Measurements from ENCODE around the gene MAGED2.

The MAGED2 gene

GRCh38 chrX:54865208-54865607 lies 57.7 kb downstream of the MAGED2 start:
- Histone ChIP-seq H3K9me3 (ENCODE audit: insufficient read depth, low read depth, low read length) (0 out of 2 replicates have a peak, but pooled peaks cover under 1% of the 10 kb centered on the region), H3K36me3 (ENCODE audit: insufficient read depth, low read length) (no peaks in the 10 kb centered on the region), H2AFZ (ENCODE audit: low read length) (no peak overlapping the region), H3K4me3 (ENCODE audit: low read length, poor library complexity, severe bottlenecking) (no peak overlapping the region), H3K4me2 (ENCODE audit: low read depth, low read length, poor library complexity, severe bottlenecking) (no peak overlapping the region), H3F3A (ENCODE audit: low read depth) (no peaks in the 10 kb centered on the region), H3K79me2 (ENCODE audit: insufficient read depth, low read length) (no peaks in the 10 kb centered on the region), H3K9me2 (replicated peaks; ENCODE audit: low read depth, low read length) (no peaks in the 10 kb centered on the region), H3K4me1 (ENCODE audit: insufficient read depth, low read length, poor library complexity, severe bottlenecking) (no peaks in the 10 kb centered on the region), H3K9ac (ENCODE audit: low read depth, low read length, poor library complexity, severe bottlenecking) (no peak overlapping the region), H3K27me3 (ENCODE audit: insufficient read depth, low read length, poor library complexity, severe bottlenecking) (no peaks in the 10 kb centered on the region), H4K20me1 (ENCODE audit: insufficient read depth, low read length, poor library complexity, severe bottlenecking) (no peaks in the 10 kb centered on the region)
- TF ChIP-seq CTCF (conservative IDR thresholded peaks at IDR 0.05; ENCODE audit: low read length) (no peak), EZH2phosphoT487 (IDR thresholded peaks at IDR 0.05; ENCODE audit: borderline replicate concordance) (no peak)

Measured in Loucy (cell line).